ENCODE measurements around the gene MPDZ. TPM values are rescaled to one million over a fixed set of nuclear protein-coding genes. Genes with fewer than 3 reads are reported as not detected.

The MPDZ gene
- total RNA-seq, 4 donors from 2014 or later = 59.5 to 105 (median 74.3) TPM

DNA sequence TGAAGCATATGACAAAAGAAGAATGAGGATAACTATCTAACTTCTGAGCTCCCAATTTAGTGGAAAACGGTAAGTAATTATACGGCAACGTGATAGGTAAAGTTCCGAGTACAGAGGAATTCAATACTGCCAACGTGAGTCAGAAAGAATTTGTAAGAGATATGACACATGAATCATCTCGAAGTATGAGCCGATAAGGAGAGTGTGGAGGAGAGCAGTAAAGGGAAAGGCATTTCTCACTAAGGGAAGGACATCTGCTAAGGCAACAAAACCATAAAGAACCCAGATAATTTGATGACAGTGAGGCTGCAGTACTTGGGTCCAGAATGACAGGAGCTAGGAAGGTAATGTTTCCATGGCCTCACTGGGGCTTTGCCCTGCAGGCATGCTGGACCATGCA, 11.0 kb downstream of the MPDZ start:
- Histone ChIP-seq H3K9me3 (no peaks in the 10 kb centered on the region), H3K27ac (replicated peaks in 1 of 4) (no peak overlapping the region), H3K4me1 (peaks cover 35 to 71% (median 46%) of the 10 kb centered on the region in 4 donors), H3K36me3 (no peaks in the 10 kb centered on the region), H3K27me3 (no peaks in the 10 kb centered on the region), H3K4me3 (no peak overlapping the region)
- DNase-seq (ENCODE audit: extremely low spot score) = no peak
- WGBS = 81% methylated on average over 7 of the region's 7 CpGs
- intact Hi-C loops (cut with DNase I) = loop anchor here (10.0 kb wide), 1 partner anchor 444 kb away; no protein-coding TSS in a partner anchor
- TF ChIP-seq POLR2AphosphoS5 (IDR thresholded peaks at IDR 0.05) (no peak), EP300 (IDR thresholded peaks at IDR 0.05) (no peak), POLR2A (IDR thresholded peaks at IDR 0.05; ENCODE audit: low read depth) (no peak)
- TF ChIP-seq, protein P1, sequence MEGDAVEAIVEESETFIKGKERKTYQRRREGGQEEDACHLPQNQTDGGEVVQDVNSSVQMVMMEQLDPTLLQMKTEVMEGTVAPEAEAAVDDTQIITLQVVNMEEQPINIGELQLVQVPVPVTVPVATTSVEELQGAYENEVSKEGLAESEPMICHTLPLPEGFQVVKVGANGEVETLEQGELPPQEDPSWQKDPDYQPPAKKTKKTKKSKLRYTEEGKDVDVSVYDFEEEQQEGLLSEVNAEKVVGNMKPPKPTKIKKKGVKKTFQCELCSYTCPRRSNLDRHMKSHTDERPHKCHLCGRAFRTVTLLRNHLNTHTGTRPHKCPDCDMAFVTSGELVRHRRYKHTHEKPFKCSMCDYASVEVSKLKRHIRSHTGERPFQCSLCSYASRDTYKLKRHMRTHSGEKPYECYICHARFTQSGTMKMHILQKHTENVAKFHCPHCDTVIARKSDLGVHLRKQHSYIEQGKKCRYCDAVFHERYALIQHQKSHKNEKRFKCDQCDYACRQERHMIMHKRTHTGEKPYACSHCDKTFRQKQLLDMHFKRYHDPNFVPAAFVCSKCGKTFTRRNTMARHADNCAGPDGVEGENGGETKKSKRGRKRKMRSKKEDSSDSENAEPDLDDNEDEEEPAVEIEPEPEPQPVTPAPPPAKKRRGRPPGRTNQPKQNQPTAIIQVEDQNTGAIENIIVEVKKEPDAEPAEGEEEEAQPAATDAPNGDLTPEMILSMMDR (IDR thresholded peaks at IDR 0.05) = no peak

GRCh38 chr9:13267743-13268142, 11.7 kb downstream of the MPDZ start:
- Histone ChIP-seq H3K4me1 (peaks cover 35 to 74% (median 46%) of the 10 kb centered on the region in 4 donors), H3K36me3 (no peaks in the 10 kb centered on the region), H3K9me3 (no peaks in the 10 kb centered on the region), H3K27ac (replicated peaks in 1 of 4) (peak overlapping the region in 2 of 4 donors; percentile 19 to 35), H3K4me3 (no peak overlapping the region), H3K27me3 (no peaks in the 10 kb centered on the region)
- no peak for TF ChIP-seq POLR2A (IDR thresholded peaks at IDR 0.05; ENCODE audit: low read depth)
- TF ChIP-seq POLR2AphosphoS5 (IDR thresholded peaks at IDR 0.05) = peak in 1 of 2 donors; percentile 37
- intact Hi-C loops (cut with DNase I) = loop anchor here (10.0 kb wide), 1 partner anchor 443 kb away; no protein-coding TSS in a partner anchor
- WGBS = 29% methylated on average over 2 of the region's 2 CpGs
- no peak for DNase-seq (ENCODE audit: extremely low spot score)

DNA sequence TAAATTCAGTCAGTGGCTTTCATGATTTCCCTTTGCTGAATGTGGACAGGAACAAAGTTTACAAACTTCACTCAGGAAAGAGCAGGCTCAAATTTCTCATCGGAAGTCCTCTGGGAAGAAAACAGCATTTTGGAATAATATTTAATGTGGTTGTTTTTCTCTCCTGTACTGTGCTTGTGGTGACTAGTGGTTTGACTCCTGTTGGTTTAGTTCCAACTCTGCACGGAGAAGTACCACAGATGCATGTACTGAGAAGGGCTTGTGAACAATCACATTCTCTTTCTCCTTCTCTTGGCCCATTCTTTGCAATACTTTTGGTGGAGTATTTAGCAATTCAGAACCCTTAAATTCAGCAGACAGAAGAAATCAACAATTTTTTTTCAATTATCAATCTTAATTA, 13.3 kb downstream of the MPDZ start:
- H3K9me3 ChIP-seq = no peaks in the 10 kb centered on the region
- no peak overlapping the region for H3K4me3 ChIP-seq
- peak overlapping the region in 2 of 4 donors; percentile 0 to 16 for H3K27ac ChIP-seq (replicated peaks in 1 of 4)
- no peaks in the 10 kb centered on the region for H3K36me3 ChIP-seq
- 21% methylated on average over 2 of the region's 2 CpGs for WGBS
- peaks cover 35 to 69% (median 46%) of the 10 kb centered on the region in 4 donors for H3K4me1 ChIP-seq
- TF ChIP-seq EP300 (IDR thresholded peaks at IDR 0.05) = no peak
- no peak for TF ChIP-seq POLR2A (IDR thresholded peaks at IDR 0.05; ENCODE audit: low read depth)
- no peak for TF ChIP-seq POLR2AphosphoS5 (IDR thresholded peaks at IDR 0.05)
- TF ChIP-seq, protein P1 (IDR thresholded peaks at IDR 0.05) = no peak
- no peaks in the 10 kb centered on the region for H3K27me3 ChIP-seq
- no peak for DNase-seq (ENCODE audit: extremely low spot score)
- intact Hi-C loops (cut with DNase I) = loop anchor here (10.0 kb wide), 1 partner anchor 441 kb away; no protein-coding TSS in a partner anchor

DNA sequence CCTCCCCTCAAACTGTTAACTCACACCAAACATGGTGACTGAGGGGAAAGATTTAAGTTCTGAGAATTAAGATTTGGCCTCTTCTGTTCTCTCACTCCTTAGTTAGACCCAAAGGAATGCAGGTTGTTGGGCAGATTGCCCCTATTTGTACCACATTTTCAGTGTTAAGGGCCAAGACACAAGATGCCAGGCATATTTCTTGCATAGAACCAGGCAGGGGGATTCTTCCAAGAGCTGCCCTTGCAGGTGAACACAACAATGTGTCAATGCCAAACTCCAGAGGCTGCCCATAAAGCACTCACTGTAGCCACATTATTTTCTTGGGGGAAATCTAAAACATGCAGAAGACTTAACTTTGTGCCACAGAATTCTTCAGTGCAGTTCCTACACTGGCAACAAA, 14.7 kb downstream of the MPDZ start:
- Histone ChIP-seq H3K4me3 (no peak overlapping the region), H3K36me3 (no peaks in the 10 kb centered on the region), H3K27me3 (no peaks in the 10 kb centered on the region), H3K27ac (replicated peaks in 1 of 4) (peak overlapping the region in 1 of 4 donors; percentile 4), H3K9me3 (no peaks in the 10 kb centered on the region), H3K4me1 (peaks cover 32 to 63% (median 43%) of the 10 kb centered on the region in 4 donors)
- TF ChIP-seq, protein P1 (IDR thresholded peaks at IDR 0.05) = no peak
- TF ChIP-seq POLR2AphosphoS5 (IDR thresholded peaks at IDR 0.05) = no peak
- no peak for TF ChIP-seq POLR2A (IDR thresholded peaks at IDR 0.05; ENCODE audit: low read depth)
- TF ChIP-seq EP300 (IDR thresholded peaks at IDR 0.05) = no peak
- intact Hi-C loops (cut with DNase I) = loop anchor here (10.0 kb wide), 1 partner anchor 440 kb away; no protein-coding TSS in a partner anchor
- DNase-seq (ENCODE audit: extremely low spot score) = no peak

GRCh38 chr9:13263511-13263910, 16.0 kb downstream of the MPDZ start:
- 56% methylated on average over 2 of the region's 2 CpGs for WGBS
- intact Hi-C loops (cut with DNase I) = loop anchor here (10.0 kb wide), 1 partner anchor 439 kb away; no protein-coding TSS in a partner anchor
- no peak for TF ChIP-seq POLR2AphosphoS5 (IDR thresholded peaks at IDR 0.05)
- TF ChIP-seq POLR2A (IDR thresholded peaks at IDR 0.05; ENCODE audit: low read depth) = no peak
- Histone ChIP-seq H3K9me3 (no peaks in the 10 kb centered on the region), H3K4me3 (no peak overlapping the region), H3K27ac (replicated peaks in 1 of 4) (no peak overlapping the region), H3K36me3 (no peaks in the 10 kb centered on the region), H3K4me1 (peaks cover 22 to 51% (median 34%) of the 10 kb centered on the region in 4 donors), H3K27me3 (no peaks in the 10 kb centered on the region)
- DNase-seq (ENCODE audit: extremely low spot score) = no peak

Data from esophagus muscularis mucosa (tissue), 4 donors.